ENCODE data around the gene PAQR6.

Gene PAQR6, protein sequence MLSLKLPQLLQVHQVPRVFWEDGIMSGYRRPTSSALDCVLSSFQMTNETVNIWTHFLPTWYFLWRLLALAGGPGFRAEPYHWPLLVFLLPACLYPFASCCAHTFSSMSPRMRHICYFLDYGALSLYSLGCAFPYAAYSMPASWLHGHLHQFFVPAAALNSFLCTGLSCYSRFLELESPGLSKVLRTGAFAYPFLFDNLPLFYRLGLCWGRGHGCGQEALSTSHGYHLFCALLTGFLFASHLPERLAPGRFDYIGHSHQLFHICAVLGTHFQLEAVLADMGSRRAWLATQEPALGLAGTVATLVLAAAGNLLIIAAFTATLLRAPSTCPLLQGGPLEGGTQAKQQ

GRCh38 chr1:156247460-156248322, at the start of gene PAQR6:
PAQR6 (minus strand) TSS chr1:156248056; CDS start chr1:156246731, 1,325 bp downstream.
- DNase-seq (ENCODE audit: low spot score), result peak; percentile 31

GRCh38 chr1:156295391-156295947, 47.6 kb upstream of the PAQR6 start, which contains the start of gene GLMP:
GLMP (minus strand) TSS chr1:156295679; CDS start chr1:156295645, 34 bp downstream.
- DNase-seq (ENCODE audit: low spot score), result peak; percentile 87

GRCh38 chr1:156293895-156294294, 46.0 kb upstream of the PAQR6 start:
- DNase-seq (ENCODE audit: low spot score), result no peak

GRCh38 chr1:156293098-156293434, 45.2 kb upstream of the PAQR6 start:
- DNase-seq (ENCODE audit: low spot score), result no peak

GRCh38 chr1:156291226-156292061, 43.6 kb upstream of the PAQR6 start:
- peak; percentile 91 for DNase-seq (ENCODE audit: low spot score)

DNA sequence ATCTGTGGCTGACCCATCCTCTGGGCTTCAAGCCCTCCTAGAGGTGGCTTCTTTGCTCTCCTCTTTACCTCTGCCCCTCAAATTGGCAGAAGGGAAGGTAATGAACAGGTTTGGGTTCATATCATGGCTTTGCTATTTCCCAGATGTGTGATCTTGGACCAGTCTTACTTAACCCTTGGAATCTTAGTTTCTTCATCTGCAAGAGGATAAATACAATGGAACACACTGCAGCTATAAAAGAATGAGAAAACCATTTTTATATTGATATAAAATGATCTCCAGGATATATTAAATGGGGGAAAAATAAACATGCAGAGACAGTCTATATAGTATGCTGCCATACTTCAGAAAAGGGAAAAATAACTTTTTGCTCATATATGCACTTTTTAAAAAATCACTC, 42.0 kb upstream of the PAQR6 start:
- no peak for DNase-seq (ENCODE audit: low spot score)

GRCh38 chr1:156286061-156286460, 38.2 kb upstream of the PAQR6 start:
- DNase-seq (ENCODE audit: low spot score), result no peak

- DNase-seq (ENCODE audit: low spot score), result no peak
These were observed 37.6 kb upstream of the PAQR6 start for GRCh38 chr1:156285437-156285836.

- no peak for DNase-seq (ENCODE audit: low spot score)
These were observed 36.9 kb upstream of the PAQR6 start for GRCh38 chr1:156284757-156285156.

GRCh38 chr1:156284112-156284511, 36.3 kb upstream of the PAQR6 start, which contains the start of gene TMEM79:
TMEM79 (plus strand) TSS chr1:156284325; CDS start chr1:156285227, 902 bp downstream.
- no peak for DNase-seq (ENCODE audit: low spot score)

- DNase-seq (ENCODE audit: low spot score), result no peak
These were observed 35.7 kb upstream of the PAQR6 start for GRCh38 chr1:156283521-156283920.

- DNase-seq (ENCODE audit: low spot score), result peak; percentile 97
These were observed 34.8 kb upstream of the PAQR6 start, which contains the start of gene SMG5 for GRCh38 chr1:156282479-156283222. SMG5 (minus strand) TSS chr1:156282825; CDS start chr1:156282680, 145 bp downstream.

- DNase-seq (ENCODE audit: low spot score), result peak; percentile 31
These were observed 34.0 kb upstream of the PAQR6 start for GRCh38 chr1:156281693-156282478.

- DNase-seq (ENCODE audit: low spot score), result peak; percentile 71
These were observed 33.4 kb upstream of the PAQR6 start for GRCh38 chr1:156281281-156281680.

GRCh38 chr1:156279837-156280236, 32.0 kb upstream of the PAQR6 start:
- no peak for DNase-seq (ENCODE audit: low spot score)

GRCh38 chr1:156276966-156277381, 29.1 kb upstream of the PAQR6 start:
- peak; percentile 31 for DNase-seq (ENCODE audit: low spot score)

- peak; percentile 33 for DNase-seq (ENCODE audit: low spot score)
These were observed 28.7 kb upstream of the PAQR6 start for GRCh38 chr1:156276532-156276931.

GRCh38 chr1:156270314-156270713, 22.5 kb upstream of the PAQR6 start:
- DNase-seq (ENCODE audit: low spot score), result no peak

- DNase-seq (ENCODE audit: low spot score), result no peak
These were observed 20.5 kb upstream of the PAQR6 start for GRCh38 chr1:156268336-156268735.

GRCh38 chr1:156266051-156266450, 18.2 kb upstream of the PAQR6 start:
- no peak for DNase-seq (ENCODE audit: low spot score)
